DMS114 treated with DMSO at 0.1 percent for 48 hours (cell line): Measurements from ENCODE around the gene UCN.
"Not testable (repeated sequence)": the region's sequence is repeated elsewhere in the genome, so short reads cannot be mapped to it uniquely, and the experiment has no call there.

Source experiments
- DNase-seq: peaks from one replicate; lab custom pipeline; 2025; ENCODE audit not compliant: unreplicated experiment; lab: John Stamatoyannopoulos, UW

Gene UCN

GRCh38 chr2:27315122-27315521 is 6.9 kb upstream of the UCN start:
- no peak for DNase-seq

GRCh38 chr2:27314709-27315108 is 6.5 kb upstream of the UCN start:
- DNase-seq = no peak

GRCh38 chr2:27313882-27314645 is 5.8 kb upstream of the UCN start:
- no peak for DNase-seq

GRCh38 chr2:27312152-27312551 is 3.9 kb upstream of the UCN start:
- no peak for DNase-seq

GRCh38 chr2:27309651-27310050 is 1.4 kb upstream of the UCN start:
- DNase-seq = no peak

- DNase-seq = no peak
Measured at GRCh38 chr2:27307545-27308358, 493 bp downstream of the UCN start.

- no peak for DNase-seq
Measured at GRCh38 chr2:27307287-27307544, 1.0 kb downstream of the UCN start.

- no peak for DNase-seq
Measured at GRCh38 chr2:27306573-27307286, 1.5 kb downstream of the UCN start.

- DNase-seq = no peak
Measured at GRCh38 chr2:27306136-27306535, 2.1 kb downstream of the UCN start.

GRCh38 chr2:27305516-27305915 is 2.7 kb downstream of the UCN start:
- DNase-seq = no peak

GRCh38 chr2:27304488-27305240 is 3.6 kb downstream of the UCN start:
- no peak for DNase-seq

- DNase-seq = peak; percentile 69
Measured at GRCh38 chr2:27303093-27304025, 4.9 kb downstream of the UCN start.

- DNase-seq = not testable (repeated sequence)
Measured at GRCh38 chr2:27300606-27301005, 7.6 kb downstream of the UCN start.

- DNase-seq = no peak
Measured at GRCh38 chr2:27298391-27299080, 9.7 kb downstream of the UCN start.

GRCh38 chr2:27297195-27297594 is 11.1 kb downstream of the UCN start:
- DNase-seq = no peak

- no peak for DNase-seq
Measured at GRCh38 chr2:27296481-27296880, 11.8 kb downstream of the UCN start.

GRCh38 chr2:27294928-27295327 is 13.3 kb downstream of the UCN start:
- DNase-seq = no peak

GRCh38 chr2:27291865-27292264 is 16.4 kb downstream of the UCN start:
- no peak for DNase-seq

- DNase-seq = no peak
Measured at GRCh38 chr2:27290549-27290948, 17.7 kb downstream of the UCN start.

- no peak for DNase-seq
Measured at GRCh38 chr2:27288610-27289009, 19.6 kb downstream of the UCN start.
